ENCODE results near the gene H2BK1. TPM values are rescaled to one million over a fixed set of nuclear protein-coding genes. Genes with fewer than 3 reads are reported as not detected.

The H2BK1 gene
- polyA plus RNA-seq, 1 experiment = not detected

DNA sequence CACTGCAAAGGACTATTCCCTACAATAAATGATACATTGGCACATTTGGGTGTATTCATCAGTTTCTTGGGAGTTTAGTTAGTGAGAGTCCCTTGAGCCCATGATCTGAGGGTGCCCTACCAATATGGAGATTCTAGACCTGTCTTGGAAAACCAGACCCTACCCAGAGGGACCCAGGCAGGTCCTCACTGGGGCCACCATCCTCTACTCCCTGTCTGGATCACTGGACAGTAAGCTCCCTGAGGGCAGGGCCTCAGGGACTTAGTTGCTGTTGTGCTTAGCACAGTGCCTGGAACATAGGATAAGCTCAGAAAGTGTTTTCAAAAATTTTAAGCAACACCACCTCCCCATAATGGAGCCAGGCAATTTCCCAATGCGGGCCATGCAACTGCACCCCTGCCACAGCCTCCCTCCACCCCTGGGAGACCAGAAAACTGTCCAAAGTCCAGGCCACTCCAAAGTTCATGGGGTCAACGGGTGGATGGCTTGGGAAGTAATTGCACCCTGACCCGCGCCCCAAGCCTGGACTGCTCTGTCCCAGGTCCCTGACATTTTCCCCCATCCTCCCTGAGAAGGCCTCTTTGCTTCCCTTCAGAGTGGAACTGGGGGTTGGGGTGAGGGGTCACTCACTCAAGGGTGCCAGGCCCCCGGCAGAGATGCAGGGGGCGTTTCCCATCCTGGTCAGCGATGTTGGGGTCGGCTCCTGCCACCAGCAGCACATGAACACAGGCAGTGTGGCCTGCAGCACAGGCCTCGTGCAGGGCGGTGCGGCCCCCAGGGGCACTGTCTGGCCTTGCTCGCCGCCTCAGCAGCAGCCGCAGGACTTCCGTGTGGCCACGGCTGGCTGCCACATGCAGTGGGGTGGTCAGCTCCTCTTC, 24.3 kb downstream of the H2BK1 start:
- ChIA-PET POLR2A (no interaction called here), CTCF (no interaction called here)
- TF ChIP-seq, protein P1, sequence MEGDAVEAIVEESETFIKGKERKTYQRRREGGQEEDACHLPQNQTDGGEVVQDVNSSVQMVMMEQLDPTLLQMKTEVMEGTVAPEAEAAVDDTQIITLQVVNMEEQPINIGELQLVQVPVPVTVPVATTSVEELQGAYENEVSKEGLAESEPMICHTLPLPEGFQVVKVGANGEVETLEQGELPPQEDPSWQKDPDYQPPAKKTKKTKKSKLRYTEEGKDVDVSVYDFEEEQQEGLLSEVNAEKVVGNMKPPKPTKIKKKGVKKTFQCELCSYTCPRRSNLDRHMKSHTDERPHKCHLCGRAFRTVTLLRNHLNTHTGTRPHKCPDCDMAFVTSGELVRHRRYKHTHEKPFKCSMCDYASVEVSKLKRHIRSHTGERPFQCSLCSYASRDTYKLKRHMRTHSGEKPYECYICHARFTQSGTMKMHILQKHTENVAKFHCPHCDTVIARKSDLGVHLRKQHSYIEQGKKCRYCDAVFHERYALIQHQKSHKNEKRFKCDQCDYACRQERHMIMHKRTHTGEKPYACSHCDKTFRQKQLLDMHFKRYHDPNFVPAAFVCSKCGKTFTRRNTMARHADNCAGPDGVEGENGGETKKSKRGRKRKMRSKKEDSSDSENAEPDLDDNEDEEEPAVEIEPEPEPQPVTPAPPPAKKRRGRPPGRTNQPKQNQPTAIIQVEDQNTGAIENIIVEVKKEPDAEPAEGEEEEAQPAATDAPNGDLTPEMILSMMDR (IDR thresholded peaks at IDR 0.05; ENCODE audit: low read depth, low read length) = no peak
- H3K27me3 ChIP-seq (ENCODE audit: control insufficient read depth, insufficient read depth, low read length) = peaks cover 45% of the 10 kb centered on the region
- H3K27ac ChIP-seq (ENCODE audit: low read depth, low read length) = no peak overlapping the region
- H3K9me3 ChIP-seq (ENCODE audit: control insufficient read depth, insufficient read depth, low read length) = no peaks in the 10 kb centered on the region; the same call in 1 of the 2 replicates
- DNase-seq (ENCODE audit: low read depth, low spot score) = no peak
- H3K4me3 ChIP-seq (ENCODE audit: low read depth, low read length) = no peak overlapping the region

DNA sequence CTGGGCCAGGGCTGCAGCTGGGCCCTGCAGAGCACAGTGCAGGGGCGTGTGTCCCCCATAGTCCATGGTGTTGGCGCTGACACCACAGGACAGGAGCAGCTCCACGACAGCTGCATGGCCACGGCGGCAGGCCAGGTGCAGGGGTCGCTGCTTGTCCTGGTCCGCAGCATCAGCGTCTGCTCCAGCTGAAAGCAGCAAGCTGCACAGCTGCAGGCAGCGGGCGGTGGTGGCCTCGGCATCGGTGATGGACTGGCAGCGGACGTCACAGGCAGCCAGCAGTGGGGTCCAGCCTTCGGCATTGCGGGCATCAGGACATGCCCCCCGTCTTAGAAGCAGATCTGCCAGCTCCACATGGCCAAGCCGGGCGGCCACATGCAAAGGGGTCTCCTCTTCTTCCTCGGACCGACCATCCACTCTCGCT, 29.3 kb downstream of the H2BK1 start:
- TF ChIP-seq, protein P1 (IDR thresholded peaks at IDR 0.05; ENCODE audit: low read depth, low read length) = no peak
- Histone ChIP-seq H3K27me3 (ENCODE audit: control insufficient read depth, insufficient read depth, low read length) (peaks cover 46% of the 10 kb centered on the region), H3K27ac (ENCODE audit: low read depth, low read length) (no peak overlapping the region), H3K4me3 (ENCODE audit: low read depth, low read length) (no peak overlapping the region), H3K9me3 (ENCODE audit: control insufficient read depth, insufficient read depth, low read length) (no peaks in the 10 kb centered on the region; the same call in 1 of the 2 replicates)
- CTCF ChIA-PET = no interaction called here
- no peak for DNase-seq (ENCODE audit: low read depth, low spot score)
- POLR2A ChIA-PET = no interaction called here

- POLR2A ChIA-PET = no interaction called here
- DNase-seq (ENCODE audit: low read depth, low spot score) = no peak
Observed at GRCh38 chr7:151179946-151180345, 30.3 kb downstream of the H2BK1 start.

DNA sequence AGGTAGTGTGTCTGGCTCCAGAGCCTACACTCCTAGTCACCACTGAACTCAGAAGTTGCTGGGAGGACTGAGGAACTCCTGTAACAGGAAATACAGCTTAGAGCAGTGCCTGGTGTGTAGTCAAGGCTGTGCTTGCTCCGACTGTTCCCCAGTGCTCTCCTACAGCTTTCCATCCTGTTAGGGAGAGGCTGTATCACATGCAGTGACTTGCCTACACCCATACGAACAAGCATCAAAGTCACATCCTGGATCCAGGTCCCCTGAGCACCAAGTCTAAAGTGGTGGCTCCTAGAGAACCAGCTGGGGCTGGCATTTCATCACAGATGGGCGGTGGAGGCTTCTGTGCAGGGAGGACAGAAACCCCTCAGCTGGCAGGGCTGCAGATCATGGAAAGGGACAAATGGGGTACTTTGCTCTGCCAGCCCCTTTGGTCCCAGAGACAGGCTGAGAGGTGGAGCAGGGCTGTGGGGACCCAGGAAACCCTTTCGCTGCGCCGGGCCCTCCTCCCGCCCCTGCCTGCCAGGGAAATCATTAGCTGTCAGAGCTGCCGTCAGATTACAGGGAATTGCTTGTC, 30.9 kb downstream of the H2BK1 start:
- TF ChIP-seq, protein P1 (IDR thresholded peaks at IDR 0.05; ENCODE audit: low read depth, low read length) = no peak
- ChIA-PET CTCF (no interaction called here), POLR2A (no interaction called here)
- Histone ChIP-seq H3K27ac (ENCODE audit: low read depth, low read length) (no peak overlapping the region), H3K4me3 (ENCODE audit: low read depth, low read length) (no peak overlapping the region), H3K9me3 (ENCODE audit: control insufficient read depth, insufficient read depth, low read length) (peaks cover 5% of the 10 kb centered on the region; the same call in 1 of the 2 replicates), H3K27me3 (ENCODE audit: control insufficient read depth, insufficient read depth, low read length) (peaks cover 47% of the 10 kb centered on the region)
- DNase-seq (ENCODE audit: low read depth, low spot score) = no peak

More at GRCh38 chr7:151179946-151180345, 30.3 kb downstream of the H2BK1 start:
- TF ChIP-seq, protein P1 (IDR thresholded peaks at IDR 0.05; ENCODE audit: low read depth, low read length) = no peak
- Histone ChIP-seq H3K27me3 (ENCODE audit: control insufficient read depth, insufficient read depth, low read length) (peaks cover 47% of the 10 kb centered on the region), H3K27ac (ENCODE audit: low read depth, low read length) (no peak overlapping the region), H3K4me3 (ENCODE audit: low read depth, low read length) (no peak overlapping the region), H3K9me3 (ENCODE audit: control insufficient read depth, insufficient read depth, low read length) (no peaks in the 10 kb centered on the region; the same call in 1 of the 2 replicates)
- CTCF ChIA-PET = no interaction called here

GRCh38 chr7:151178831-151179230, 31.5 kb downstream of the H2BK1 start:
- ChIA-PET CTCF (no interaction called here), POLR2A (no interaction called here)
- no peak overlapping the region for H3K27ac ChIP-seq (ENCODE audit: low read depth, low read length)
- peaks cover 10% of the 10 kb centered on the region for H3K9me3 ChIP-seq (ENCODE audit: control insufficient read depth, insufficient read depth, low read length)
- TF ChIP-seq, protein P1 (IDR thresholded peaks at IDR 0.05; ENCODE audit: low read depth, low read length) = no peak
- H3K27me3 ChIP-seq (ENCODE audit: control insufficient read depth, insufficient read depth, low read length) = peaks cover 47% of the 10 kb centered on the region
- H3K4me3 ChIP-seq (ENCODE audit: low read depth, low read length) = no peak overlapping the region
- no peak for DNase-seq (ENCODE audit: low read depth, low spot score)
